ENCODE results near the gene EIF2B2.

DNA sequence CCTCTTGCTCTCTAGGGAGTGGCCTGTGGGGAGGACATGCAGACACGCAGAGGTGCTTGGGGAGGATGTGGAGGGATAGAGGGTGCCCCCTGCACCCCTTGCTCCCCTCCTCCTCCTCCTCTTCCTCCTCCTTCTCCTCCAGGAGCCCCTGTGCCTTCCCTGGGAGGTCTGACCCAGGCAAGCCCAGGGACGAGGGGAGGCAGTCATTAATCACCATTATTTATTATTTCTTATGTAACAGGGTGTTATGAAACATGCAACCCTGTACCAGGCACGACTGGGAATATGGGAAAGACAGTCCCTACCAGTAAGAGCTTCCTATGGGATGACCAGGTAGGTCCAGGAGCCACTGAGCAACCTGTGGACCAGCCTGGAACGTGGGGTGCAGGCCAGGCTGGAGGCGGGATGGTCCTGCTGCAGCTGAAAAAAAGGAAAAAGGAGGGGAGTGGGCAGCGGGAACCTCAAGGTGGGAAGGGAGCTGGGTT lies 24.8 kb upstream of the EIF2B2 start:
- TF ChIP-seq POLR2AphosphoS5 (IDR thresholded peaks at IDR 0.05; ENCODE audit: low read depth, low read length) (no peak), SIN3A (IDR thresholded peaks at IDR 0.05; ENCODE audit: borderline replicate concordance, insufficient read depth, low read length) (no peak), TAF1 (IDR thresholded peaks at IDR 0.05; ENCODE audit: borderline replicate concordance, insufficient read depth, low read length) (no peak)
- TF ChIP-seq, protein P1, sequence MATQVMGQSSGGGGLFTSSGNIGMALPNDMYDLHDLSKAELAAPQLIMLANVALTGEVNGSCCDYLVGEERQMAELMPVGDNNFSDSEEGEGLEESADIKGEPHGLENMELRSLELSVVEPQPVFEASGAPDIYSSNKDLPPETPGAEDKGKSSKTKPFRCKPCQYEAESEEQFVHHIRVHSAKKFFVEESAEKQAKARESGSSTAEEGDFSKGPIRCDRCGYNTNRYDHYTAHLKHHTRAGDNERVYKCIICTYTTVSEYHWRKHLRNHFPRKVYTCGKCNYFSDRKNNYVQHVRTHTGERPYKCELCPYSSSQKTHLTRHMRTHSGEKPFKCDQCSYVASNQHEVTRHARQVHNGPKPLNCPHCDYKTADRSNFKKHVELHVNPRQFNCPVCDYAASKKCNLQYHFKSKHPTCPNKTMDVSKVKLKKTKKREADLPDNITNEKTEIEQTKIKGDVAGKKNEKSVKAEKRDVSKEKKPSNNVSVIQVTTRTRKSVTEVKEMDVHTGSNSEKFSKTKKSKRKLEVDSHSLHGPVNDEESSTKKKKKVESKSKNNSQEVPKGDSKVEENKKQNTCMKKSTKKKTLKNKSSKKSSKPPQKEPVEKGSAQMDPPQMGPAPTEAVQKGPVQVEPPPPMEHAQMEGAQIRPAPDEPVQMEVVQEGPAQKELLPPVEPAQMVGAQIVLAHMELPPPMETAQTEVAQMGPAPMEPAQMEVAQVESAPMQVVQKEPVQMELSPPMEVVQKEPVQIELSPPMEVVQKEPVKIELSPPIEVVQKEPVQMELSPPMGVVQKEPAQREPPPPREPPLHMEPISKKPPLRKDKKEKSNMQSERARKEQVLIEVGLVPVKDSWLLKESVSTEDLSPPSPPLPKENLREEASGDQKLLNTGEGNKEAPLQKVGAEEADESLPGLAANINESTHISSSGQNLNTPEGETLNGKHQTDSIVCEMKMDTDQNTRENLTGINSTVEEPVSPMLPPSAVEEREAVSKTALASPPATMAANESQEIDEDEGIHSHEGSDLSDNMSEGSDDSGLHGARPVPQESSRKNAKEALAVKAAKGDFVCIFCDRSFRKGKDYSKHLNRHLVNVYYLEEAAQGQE (IDR thresholded peaks at IDR 0.05; ENCODE audit: insufficient read depth in 1 of 2, low read depth in 2 of 2, low read length in 2 of 2): no peak

All from PFSK-1 (cell line).